OCI-LY7 (cell line): Measurements from ENCODE around the gene MFAP3L. TPM values are rescaled to one million over a fixed set of nuclear protein-coding genes. Genes with fewer than 3 reads are reported as not detected.

ENCODE experiments used
- BruUV-seq: library from RNA; stranded (reverse); fragments of 400-500 nt; replicated peaks from 2 replicates; lab custom pipeline; 2021; lab: Mats Ljungman, UMichigan
- CTCF ChIA-PET: fragments of 300-600 bp; sonication (Branson Sonifier 250); formaldehyde crosslinking; loops from one replicate; lab custom pipeline; 2022; ENCODE audit warnings: antibody characterized with exemption; ENCODE audit not compliant: unreplicated experiment; lab: Charles Lee
- POLR2A ChIA-PET: fragments of 300-600 bp; sonication (Branson Sonifier 250); formaldehyde crosslinking; loops from one replicate; lab custom pipeline; 2022; ENCODE audit warnings: antibody characterized with exemption; lab: Charles Lee
- DNase-seq: peaks from one replicate; pipeline ENCODE4 v3.0.0-alpha.2; 2015; ENCODE audit warnings: low spot score
- H2AFZ ChIP-seq: fragments of 200-600 bp; sonication (generic), shearing (Covaris generic); 2 replicates; pipeline ENCODE4 v1.6.1; 2014; ENCODE audit warnings: mild to moderate bottlenecking, antibody characterized with exemption, low read length, moderate library complexity
- H3K27ac ChIP-seq: fragments of 200-600 bp; sonication (generic); 2 replicates; pipeline ENCODE4 v1.5.1; 2014; ENCODE audit warnings: mixed run types, low read depth, mild to moderate bottlenecking, moderate library complexity, low read length, inconsistent platforms; ENCODE audit not compliant: poor library complexity, severe bottlenecking
- H3K36me3 ChIP-seq: fragments of 200-600 bp; sonication (generic); 2 replicates; pipeline ENCODE4 v1.6.1; 2014; ENCODE audit warnings: mild to moderate bottlenecking, antibody characterized with exemption, low read length, moderate library complexity, mixed read lengths; ENCODE audit not compliant: insufficient read depth
- H3K4me1 ChIP-seq: fragments of 200-600 bp; sonication (generic); 2 replicates; pipeline ENCODE4 v1.5.1; 2014; ENCODE audit warnings: mild to moderate bottlenecking, low read length; ENCODE audit not compliant: insufficient read depth, poor library complexity, severe bottlenecking
- H3K4me2 ChIP-seq: fragments of 200-600 bp; sonication (generic); 2 replicates; pipeline ENCODE4 v1.6.1; 2014; ENCODE audit warnings: mild to moderate bottlenecking, low read length
- H3K4me3 ChIP-seq: fragments of 200-600 bp; sonication (generic); 2 replicates; pipeline ENCODE4 v1.5.1; 2014; ENCODE audit warnings: mild to moderate bottlenecking, low read depth, low read length; ENCODE audit not compliant: poor library complexity, severe bottlenecking
- H3K79me2 ChIP-seq: fragments of 200-600 bp; sonication (generic); 2 replicates; pipeline ENCODE4 v1.6.1; 2016; ENCODE audit warnings: low read depth, mild to moderate bottlenecking, low read length, moderate library complexity, mixed read lengths; ENCODE audit not compliant: insufficient read depth
- H3K9me2 ChIP-seq: fragments of 200-600 bp; sonication (generic); 2 replicates; pipeline ENCODE4 v1.6.1; 2016; ENCODE audit warnings: mild to moderate bottlenecking, low read length, mixed read lengths; ENCODE audit not compliant: insufficient read depth
- H3K9me3 ChIP-seq: fragments of 200-600 bp; sonication (generic); 2 replicates; pipeline ENCODE4 v1.6.1; 2014; ENCODE audit warnings: mild to moderate bottlenecking, mixed run types, low read length, mixed read lengths
- H4K20me1 ChIP-seq: fragments of 200-600 bp; sonication (generic); 2 replicates; pipeline ENCODE4 v1.6.1; 2014; ENCODE audit warnings: mild to moderate bottlenecking, antibody characterized with exemption, low read length, moderate library complexity, mixed read lengths; ENCODE audit not compliant: insufficient read depth
- EZH2phosphoT487 ChIP-seq: fragments of 200-600 bp; sonication (generic); IDR thresholded peaks from 2 replicates; pipeline ENCODE4 v1.6.1; 2018; ENCODE audit warnings: low read depth, borderline replicate concordance, mild to moderate bottlenecking, mixed run types, antibody characterized with exemption, low read length, moderate library complexity, mixed read lengths
- intact Hi-C: fragments of 100-400 bp; cut with micrococcal nuclease; formaldehyde crosslinking; loops from one replicate; pipeline ENCODE4 v1.10.0; 2022; ENCODE audit not compliant: unreplicated experiment
- total RNA-seq, 2 experiments: library from RNA; depleted of rRNA in 1 of 2; stranded (reverse); fragments of >200 nt in 1 of 2; shearing (Covaris generic) in 1 of 2; gene quantifications; 2 replicates each; pipeline ENCODE4 v1.2.3, GENCODE V29; 2014 to 2022
- TF ChIP-seq, protein P1 (sequence below): fragments of 200-600 bp; sonication (generic); conservative IDR thresholded peaks from 2 replicates; pipeline ENCODE4 v1.5.1; 2014; ENCODE audit warnings: mild to moderate bottlenecking, antibody characterized with exemption, low read length, moderate library complexity, mixed read lengths

MFAP3L gene
- total RNA-seq, 2 experiments from 2014 or later: not detected

DNA sequence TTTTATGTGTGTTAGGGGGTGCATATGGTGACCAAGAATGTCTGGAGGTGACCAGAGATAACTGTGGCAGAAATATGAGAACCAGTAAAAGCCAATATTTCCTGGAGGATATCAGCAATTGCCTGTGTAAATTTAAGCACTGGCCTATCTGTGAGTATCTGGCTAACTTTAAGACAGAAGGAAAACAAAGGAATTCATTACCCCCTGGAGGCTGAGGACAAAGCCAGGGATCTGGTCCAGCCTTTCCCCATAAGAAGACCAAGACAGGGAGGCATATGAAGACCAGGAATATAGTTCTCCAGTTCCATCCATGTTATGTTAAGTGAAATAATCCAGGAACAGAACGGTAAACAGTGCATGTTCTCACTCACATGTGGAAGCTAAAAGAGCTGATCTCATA lies 49.2 kb downstream of the MFAP3L start:
- H3K27ac ChIP-seq: no peak overlapping the region
- DNase-seq: no peak
- no peaks in the 10 kb centered on the region for H4K20me1 ChIP-seq
- H3K79me2 ChIP-seq: no peaks in the 10 kb centered on the region
- no peaks in the 10 kb centered on the region for H3K9me3 ChIP-seq
- ChIA-PET POLR2A (interaction anchor here (0.6 kb wide), 1 partner anchor 13 kb away, joined by 3 read pairs; no protein-coding TSS in a partner anchor), CTCF (no interaction called here)
- TF ChIP-seq, protein P1, sequence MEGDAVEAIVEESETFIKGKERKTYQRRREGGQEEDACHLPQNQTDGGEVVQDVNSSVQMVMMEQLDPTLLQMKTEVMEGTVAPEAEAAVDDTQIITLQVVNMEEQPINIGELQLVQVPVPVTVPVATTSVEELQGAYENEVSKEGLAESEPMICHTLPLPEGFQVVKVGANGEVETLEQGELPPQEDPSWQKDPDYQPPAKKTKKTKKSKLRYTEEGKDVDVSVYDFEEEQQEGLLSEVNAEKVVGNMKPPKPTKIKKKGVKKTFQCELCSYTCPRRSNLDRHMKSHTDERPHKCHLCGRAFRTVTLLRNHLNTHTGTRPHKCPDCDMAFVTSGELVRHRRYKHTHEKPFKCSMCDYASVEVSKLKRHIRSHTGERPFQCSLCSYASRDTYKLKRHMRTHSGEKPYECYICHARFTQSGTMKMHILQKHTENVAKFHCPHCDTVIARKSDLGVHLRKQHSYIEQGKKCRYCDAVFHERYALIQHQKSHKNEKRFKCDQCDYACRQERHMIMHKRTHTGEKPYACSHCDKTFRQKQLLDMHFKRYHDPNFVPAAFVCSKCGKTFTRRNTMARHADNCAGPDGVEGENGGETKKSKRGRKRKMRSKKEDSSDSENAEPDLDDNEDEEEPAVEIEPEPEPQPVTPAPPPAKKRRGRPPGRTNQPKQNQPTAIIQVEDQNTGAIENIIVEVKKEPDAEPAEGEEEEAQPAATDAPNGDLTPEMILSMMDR: no peak
- no peak for TF ChIP-seq EZH2phosphoT487
- H3K4me2 ChIP-seq: no peak overlapping the region
- no peak overlapping the region for H3K4me3 ChIP-seq
- H3K9me2 ChIP-seq: no peaks in the 10 kb centered on the region
- no TSS peak for BruUV-seq
- intact Hi-C loops: no loop called here
- H2AFZ ChIP-seq: no peak overlapping the region
- H3K36me3 ChIP-seq: no peaks in the 10 kb centered on the region
- no peaks in the 10 kb centered on the region for H3K4me1 ChIP-seq

DNA sequence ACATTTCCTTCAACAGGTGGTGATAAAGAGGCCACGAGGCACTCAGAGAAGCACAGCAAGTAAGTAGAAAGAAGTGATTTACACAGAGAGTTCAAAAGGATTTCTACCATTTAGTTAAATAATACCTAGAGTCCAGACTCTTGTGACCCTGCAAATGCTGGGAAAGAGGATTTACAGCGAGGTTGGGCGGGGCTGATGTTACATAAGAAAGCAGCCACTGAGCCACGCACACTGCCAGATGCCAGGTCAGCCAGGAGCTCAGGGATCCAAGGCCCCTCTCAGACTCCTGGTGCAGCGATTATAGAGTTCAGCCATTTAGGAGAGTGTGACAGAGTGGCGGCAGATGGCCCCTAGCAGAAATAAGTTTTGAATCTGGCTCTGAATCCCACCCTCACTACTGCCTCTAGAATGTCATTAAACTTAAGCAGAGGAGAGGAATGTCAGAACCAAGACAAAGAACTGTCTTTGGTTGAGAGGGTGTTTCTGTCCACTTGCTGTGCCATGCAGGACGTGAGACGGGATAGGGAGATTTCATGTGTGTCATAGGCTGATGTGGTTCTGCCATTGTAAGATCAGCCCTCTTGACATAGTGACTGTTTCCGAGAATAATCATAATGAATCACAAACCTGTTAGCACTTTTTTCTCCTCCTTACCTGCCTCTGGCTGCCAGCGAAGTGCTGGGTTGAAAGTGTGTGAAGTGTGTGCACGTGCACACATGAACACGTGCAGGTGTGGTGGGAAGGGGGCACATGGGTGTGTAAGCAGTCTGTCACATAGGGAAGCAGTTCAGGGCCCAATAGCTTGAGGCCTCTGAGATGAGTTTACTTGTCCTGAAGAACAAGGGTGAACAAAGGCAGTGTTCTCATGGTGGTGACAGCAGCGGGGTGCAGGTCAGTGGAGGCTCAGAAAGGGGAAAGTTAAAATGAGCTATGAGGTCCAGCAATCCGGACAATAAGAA lies 50.1 kb downstream of the MFAP3L start:
- intact Hi-C loops: no loop called here
- Histone ChIP-seq H3K79me2 (no peaks in the 10 kb centered on the region), H3K36me3 (no peaks in the 10 kb centered on the region), H3K4me2 (no peak overlapping the region), H4K20me1 (no peaks in the 10 kb centered on the region), H3K9me3 (no peaks in the 10 kb centered on the region), H3K4me3 (no peak overlapping the region), H3K27ac (no peak overlapping the region), H3K9me2 (no peaks in the 10 kb centered on the region), H2AFZ (no peak overlapping the region), H3K4me1 (no peaks in the 10 kb centered on the region)
- TF ChIP-seq, protein P1: no peak
- TF ChIP-seq EZH2phosphoT487: no peak
- ChIA-PET POLR2A (no interaction called here), CTCF (no interaction called here)
- no peak for DNase-seq
- no TSS peak for BruUV-seq
